Measurements from ENCODE around the gene PCSK4. TPM values are rescaled to one million over a fixed set of nuclear protein-coding genes. Genes with fewer than 3 reads are reported as not detected.

The PCSK4 gene
- total and polyA plus RNA-seq, 2 of the 13 experiments (the other 11 are each of a cell fraction or from before 2014, with no cell fraction given), result 2.0 to 2.7 TPM

DNA sequence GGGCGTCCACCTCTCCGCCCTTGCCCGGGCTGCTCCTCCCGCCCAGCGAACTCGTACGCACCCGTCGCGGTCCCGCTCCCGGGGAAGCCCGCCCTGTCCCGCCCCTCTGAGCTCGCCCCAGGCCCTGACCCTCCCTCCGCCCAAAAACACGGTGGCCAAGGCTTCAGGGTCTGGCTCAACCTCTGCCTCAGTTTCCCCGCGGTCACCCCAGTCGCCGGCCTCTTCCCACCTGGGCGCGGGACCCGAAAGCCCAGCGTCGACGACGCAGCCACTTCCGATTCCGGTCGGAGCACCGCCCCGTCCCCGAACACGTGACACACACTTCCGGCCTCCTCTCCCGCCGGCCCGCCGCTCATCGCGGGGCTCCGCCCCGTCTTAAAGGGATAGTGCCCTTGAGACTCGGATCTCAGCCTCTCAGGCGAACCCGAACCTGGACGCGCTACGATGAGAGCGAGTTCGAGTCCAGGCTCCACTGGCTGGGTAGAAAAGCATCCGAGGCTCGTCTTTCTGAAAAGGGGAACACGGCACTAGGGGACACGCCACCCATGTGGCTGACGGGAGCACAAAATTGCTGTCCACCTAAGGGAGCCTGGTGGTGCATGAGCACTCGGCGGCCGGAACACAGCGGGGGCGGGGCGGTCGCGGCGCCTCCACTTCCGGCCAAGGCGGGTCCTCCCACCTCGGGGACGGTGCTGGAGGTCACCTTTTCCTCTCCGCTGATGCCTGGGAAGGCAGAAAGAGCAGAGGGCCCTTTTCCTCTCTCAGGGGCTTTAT is 11.0 kb downstream of the PCSK4 start, which contains the start of gene C19orf25 (continued):
- TF ChIP-seq HNF1A (IDR thresholded peaks at IDR 0.05; ENCODE audit: low read depth) (no peak), HNF1A (CRISPR knock-in tag; IDR thresholded peaks at IDR 0.05; ENCODE audit: borderline replicate concordance) (no peak), JARID2 (CRISPR knock-in tag; IDR thresholded peaks at IDR 0.05; ENCODE audit: insufficient replicate concordance) (no peak), ZNF382 (CRISPR knock-in tag; IDR thresholded peaks at IDR 0.05; ENCODE audit: borderline replicate concordance) (no peak), ZNF142 (CRISPR knock-in tag; IDR thresholded peaks at IDR 0.05) (peak; percentile 74), KLF9 (CRISPR knock-in tag; IDR thresholded peaks at IDR 0.05; ENCODE audit: low read depth) (peak; percentile 76), U2AF2 (IDR thresholded peaks at IDR 0.05; ENCODE audit: low read depth, low read length) (no peak), KIAA2018 (CRISPR knock-in tag; IDR thresholded peaks at IDR 0.05; ENCODE audit: borderline replicate concordance) (no peak), HES4 (CRISPR knock-in tag; IDR thresholded peaks at IDR 0.05; ENCODE audit: borderline replicate concordance) (no peak), CBX1 (IDR thresholded peaks at IDR 0.05; ENCODE audit: low read depth) (no peak)

All from HepG2 (cell line).